NCI-H526 treated with DMSO at 0.1 percent for 48 hours (cell line): ENCODE measurements around the gene ZMYND19.
"Not testable (repeated sequence)": the region's sequence is repeated elsewhere in the genome, so short reads cannot be mapped to it uniquely, and the experiment has no call there.

ENCODE experiments used
- DNase-seq: peaks from one replicate; lab custom pipeline; 2025; lab: John Stamatoyannopoulos, UW

The ZMYND19 gene

DNA sequence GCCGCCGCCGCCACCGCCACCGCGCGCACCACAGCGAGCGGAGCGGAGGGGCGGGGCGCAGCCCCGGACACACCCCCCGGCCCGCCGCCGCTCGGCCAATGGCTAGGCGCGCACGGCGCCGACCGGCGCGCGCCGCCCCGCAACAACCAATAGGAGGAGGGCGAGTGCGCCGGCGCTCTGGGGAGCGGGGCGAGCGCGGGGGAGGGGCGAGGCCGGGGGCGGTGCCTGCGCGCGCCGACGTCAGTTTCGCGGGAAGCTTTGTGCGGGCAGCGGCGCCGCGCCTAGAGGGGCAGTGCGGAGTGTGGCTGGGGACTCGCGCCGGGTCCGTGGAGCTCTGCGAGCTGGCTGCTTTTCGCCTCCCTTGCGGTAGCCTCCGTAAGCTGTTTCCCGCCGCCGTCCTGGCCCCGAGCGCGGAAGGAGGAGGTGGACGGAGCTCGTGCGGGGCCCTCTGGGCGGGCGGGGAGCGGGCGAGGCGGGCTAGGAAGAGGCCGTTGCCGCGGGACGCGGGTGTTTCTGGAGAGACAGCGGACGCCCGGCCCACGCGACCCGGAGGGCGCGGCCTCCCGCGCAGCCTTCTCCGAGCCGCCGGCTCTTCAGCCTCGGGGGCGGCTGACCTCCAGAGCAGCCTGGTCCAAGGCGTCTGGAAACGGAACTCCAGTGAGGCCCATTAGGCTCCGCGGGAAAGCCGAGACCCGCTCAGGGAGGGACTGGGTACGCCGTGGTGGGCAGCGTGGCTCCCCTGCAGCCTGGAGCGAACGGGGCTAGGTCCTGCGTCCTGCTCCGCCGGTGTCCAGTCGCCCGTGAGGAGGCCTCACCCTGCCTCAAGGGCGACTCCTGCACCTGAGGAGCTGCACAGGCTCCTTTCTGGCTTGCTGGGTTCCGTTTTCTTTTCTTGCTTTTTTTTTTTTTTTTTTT, at the start of gene ZMYND19:
Gene ZMYND19 (minus strand): TSS at position 44 of the 915 bp plus-strand sequence. CDS start 249 bp downstream, outside the sequence.
- peak; percentile 53 for DNase-seq

DNA sequence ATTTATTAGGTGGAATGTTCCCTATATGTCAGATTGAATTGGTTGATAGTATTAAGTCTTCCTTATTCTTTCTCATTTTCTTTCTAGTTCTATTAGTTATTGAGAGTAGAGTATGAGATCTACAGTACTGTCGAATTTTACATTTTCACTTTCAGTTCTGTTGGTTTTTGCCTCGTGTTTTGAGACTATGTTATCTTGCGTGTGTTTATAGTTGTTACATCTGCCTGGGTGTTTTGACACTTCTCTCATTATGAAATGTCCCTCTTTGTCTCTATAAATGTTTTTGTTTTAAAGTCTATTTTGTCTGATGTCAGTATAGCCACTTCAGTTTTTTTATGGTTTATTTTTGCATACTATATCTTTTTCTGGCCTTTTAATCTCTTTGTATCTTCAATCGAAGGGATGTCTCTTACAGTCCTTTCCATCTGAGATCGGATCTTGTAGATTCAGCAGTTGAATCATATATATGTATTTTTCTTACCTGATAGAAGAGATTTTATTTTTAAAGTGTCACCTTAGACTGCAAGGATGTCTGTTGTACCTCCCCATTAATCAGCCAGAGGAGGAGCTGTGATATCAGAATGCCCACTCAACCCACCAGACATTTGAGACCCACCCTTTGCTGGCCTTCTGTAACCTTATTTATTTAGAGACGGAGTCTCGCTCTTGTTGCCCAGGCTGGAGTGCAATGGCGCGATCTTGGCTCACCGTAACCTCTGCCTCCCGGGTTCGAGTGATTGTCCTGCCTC, 49.2 kb upstream of the ZMYND19 start:
- no peak for DNase-seq

DNA sequence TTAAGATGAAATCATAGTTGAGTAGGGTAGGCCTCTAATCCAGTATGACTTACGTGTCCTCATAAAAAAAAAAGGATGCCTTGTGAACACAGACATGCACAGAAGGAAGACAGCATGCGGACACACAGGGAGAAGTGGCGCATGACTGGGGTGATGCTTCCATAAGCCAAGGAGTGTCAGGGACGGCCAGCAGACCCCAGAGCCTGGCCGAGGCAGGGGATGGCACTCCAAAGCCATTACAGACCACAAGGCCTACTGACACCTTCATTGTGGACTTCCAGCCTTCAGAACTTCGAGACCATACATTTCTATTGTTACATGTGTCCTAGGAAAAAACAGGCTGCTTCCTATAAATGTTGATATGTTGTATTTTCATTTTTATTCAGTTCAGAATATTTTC, 48.4 kb upstream of the ZMYND19 start:
- DNase-seq = no peak

DNA sequence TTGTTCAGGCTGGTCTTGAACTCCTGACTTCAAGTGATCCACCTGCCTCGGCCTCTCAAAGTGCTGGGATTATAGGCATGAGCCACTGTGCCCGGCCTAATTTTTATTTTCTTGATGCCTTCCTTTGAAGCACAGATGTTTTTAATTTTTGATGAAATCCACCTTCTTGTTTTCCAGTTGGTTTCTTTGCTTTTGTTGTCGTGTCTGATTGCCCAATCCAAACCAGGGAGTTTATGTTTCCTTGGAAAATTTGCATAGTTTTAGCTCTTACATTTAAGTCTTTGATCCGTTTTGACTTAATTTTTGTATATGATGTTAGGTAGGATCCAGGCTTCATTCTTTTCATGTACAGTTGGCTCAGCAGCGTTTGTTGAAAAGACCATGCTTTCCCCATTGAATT, 43.7 kb upstream of the ZMYND19 start:
- no peak for DNase-seq

DNA sequence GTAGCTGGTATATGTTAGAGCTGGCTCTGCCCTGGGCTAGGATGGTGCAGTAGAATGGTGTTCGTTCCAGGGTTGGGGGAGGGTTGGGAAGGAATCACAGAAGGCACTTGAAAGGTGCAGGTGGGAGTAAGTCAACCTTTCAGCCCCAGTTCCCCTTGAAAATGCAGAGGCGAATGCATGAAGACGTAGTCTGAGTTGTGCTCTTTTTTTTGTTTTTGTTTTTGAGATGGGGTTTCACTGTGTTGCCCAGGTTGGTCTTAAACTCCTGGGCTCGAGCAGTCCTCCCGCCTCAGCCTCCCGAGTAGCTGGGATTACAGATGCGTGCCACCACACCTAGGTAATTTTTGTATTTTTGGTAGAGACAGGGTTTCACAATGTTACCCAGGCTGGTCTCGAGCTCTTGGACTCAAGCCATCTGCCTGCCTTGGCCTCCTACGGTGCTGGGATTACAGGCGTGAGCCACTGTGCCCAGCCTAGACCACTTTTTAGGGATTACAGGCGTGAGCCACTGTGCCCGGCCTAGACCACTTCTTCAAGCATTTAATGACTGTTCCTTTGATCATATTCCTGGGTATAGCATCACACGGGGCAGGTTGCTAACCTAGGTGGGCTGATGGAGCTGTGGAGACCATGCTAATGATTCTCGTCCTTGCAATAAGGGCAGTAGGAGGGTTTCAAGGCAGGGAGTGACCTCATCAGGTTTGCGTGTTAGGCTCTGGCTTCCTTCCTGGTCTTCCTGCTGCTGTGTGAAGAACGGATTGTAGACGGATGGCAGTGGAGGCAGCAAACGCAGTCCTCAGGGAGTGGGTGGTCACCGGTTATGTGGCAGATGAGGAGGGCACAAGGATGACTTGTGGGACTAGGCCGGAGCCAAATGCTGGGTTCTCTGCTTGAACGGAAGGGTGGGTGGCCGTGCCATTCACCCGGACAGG, 42.2 kb upstream of the ZMYND19 start:
- DNase-seq = no peak

DNA sequence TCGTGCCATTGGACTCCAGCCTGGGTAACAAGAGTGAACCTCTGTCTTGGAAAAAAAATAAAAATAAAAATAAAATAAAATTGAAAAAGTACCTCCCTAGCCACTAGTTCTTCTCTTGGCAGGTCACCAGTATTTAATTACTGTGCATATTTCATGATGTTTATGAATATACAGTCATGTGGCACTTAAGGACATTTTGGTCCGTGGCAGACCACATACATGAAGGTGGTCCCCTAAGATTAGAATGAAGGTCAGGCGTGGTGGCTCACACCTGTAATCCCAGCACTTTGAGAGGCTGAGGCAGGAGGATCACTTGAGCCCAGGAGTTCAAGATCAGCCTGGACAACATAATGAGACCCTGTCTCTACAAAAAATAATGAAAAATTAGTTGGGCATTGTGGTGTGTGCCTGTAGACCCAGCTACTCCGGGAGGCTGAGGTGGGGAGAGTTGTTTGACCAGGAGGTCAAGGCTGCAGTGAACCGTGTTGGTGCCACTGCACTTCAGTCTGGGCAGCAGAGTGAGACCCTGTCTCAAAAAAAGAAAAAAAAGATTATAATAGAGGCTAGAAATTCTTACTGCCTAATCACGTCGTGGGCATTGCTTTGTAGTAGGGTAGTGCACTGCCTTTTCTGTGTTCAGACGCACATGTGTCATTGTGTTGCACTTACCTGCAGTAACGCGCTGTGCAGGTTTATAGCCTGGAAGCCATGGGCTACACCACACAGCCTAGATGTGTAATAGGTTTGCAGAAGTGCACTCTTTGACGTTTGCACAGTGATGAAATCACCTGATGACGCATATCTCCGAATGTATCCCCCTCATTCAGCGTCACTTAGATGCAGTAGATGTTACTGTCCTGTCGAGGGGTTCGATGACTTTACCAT, 41.3 kb upstream of the ZMYND19 start:
- DNase-seq = no peak

DNA sequence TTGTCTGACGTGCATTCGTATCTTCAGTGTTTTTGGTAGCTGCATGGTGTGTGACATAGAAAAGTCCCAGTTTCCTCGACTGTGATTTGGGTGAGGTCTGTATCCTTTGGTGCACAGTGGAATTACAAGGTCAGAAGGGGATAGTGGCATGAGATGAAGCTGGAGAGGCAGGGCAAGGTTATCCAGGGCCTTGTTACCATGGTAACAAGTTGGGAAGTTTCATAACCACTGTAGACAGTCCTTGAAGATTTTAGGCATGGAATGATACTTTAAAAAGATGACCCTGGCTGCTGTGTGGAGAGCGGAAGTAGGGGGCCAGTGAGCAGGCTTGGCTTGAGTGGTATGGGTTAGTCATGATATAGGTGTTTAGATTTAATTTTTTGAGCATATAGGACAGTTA, 40.4 kb upstream of the ZMYND19 start:
- no peak for DNase-seq

DNA sequence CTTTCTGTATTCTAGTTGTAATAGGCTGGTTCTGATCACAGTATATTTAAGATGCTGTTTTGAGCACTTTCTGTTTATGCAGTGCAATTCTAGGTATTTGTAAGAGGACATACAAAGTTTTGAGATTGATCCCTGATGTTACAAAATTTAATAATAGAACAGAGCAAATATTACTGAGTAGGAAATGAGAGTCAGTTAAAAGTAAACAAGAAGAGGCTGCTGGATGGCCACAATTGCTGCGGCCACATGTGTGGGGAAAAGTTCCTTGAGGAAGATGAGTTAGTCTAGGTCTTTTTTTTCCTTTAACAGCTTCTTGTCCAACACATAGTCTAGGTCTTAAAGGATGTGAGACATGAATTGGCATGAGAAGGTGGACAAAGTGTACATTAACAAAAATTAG, 39.8 kb upstream of the ZMYND19 start:
- DNase-seq = no peak

DNA sequence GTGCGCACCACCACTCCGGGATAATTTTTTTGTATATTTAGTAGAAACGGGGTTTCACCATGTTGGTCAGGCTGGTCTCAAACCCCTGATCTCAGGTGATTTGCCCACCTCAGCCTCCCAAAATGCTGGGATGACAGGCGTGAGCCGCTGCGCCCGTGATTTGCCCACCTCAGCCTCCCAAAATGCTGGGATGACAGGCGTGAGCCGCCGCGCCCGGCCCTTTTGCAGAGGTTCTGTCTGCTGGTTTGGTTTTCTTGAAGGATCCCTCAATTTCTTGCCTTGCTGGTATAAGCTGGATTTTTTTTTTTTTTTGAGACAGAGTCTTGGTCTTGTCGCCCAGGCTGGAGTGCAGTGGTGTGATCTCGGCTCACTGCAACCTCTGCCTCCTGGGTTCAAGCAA, 37.1 kb upstream of the ZMYND19 start:
- DNase-seq = not testable (repeated sequence)

DNA sequence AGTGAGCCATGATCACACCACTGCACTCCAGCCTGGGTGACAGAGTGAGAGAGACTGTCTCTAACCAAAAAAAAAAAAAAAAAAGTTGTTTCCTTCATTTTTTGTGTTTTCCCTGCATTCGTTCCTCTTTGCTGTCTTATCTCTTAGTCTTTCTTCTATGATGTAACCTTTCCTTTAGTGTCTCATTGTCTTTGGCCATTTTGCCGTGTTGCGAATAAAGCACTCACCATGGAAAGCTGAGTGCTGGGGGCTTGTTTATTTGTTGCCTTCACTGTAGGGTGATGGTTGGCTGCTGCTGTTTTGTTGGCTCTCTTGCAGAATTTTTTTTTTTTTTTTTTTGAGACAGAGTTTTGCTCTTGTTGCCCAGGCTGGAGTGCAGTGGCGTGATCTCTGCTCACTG, 36.2 kb upstream of the ZMYND19 start:
- no peak for DNase-seq

DNA sequence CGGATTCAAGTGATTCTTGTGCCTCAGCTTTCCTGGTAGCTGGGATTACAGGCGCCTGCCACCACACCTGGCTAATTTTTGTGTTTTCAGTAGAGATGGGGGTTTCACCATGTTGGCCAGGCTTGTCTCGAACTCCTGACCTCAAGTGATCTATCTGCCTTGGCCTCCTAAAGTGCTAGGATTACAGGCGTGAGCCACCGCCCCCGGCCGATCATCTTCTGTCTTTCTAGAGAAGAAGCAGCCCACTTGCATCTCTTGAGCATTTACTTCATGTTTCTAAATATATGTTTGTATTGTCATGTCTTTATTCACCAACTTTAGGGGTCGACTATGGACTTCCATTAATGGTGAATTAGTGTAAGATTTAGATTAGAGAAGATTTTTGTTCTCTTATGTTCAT, 31.9 kb upstream of the ZMYND19 start:
- not testable (repeated sequence) for DNase-seq

DNA sequence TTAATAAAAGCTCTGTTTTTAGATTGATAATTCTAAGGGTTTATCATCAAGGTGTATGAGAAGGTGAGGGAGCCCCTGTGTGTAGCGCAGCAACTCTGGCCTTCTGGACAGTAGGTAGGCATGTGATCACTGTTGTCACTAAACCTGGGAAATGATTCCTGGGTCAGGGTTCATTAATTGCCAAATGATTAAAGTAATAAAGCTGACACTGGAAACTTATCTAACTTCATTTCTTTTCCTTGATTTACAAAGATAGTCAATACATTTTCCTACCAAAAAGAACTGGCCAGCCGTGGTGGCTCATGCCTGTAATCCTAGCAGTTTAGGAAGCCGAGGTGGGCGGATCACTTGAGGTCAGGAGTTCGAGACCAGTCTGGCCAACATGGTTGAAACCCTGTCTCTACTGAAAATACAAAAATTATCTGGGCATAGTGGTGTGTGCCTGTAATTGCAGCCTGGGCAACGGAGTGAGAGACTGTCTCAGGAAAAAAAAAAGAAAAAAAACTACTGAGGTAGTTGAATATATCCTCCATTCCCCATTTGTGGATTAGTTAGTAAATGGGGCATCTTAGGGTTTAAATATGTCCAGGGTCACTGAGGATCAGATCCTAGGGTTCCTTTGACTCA, 30.9 kb upstream of the ZMYND19 start:
- no peak for DNase-seq

DNA sequence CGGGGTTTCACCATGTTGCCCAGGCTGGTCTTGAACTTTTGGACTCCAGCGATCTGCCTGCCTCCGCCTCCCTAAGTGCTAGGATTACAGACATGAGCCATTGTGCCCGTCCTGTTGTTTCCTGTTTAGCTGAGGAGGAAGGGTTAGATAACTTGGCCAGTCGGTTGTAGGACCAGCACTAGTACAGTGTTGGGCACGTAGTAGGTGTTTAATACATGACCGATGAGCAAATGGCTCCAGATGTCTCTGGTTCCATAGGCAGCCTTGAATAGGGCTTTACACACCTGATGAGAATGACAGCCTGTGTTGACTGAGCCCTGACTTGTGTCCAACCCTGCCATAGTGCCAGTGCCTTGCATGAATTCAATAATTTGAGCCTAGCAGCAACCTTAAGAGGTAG, 30.3 kb upstream of the ZMYND19 start:
- DNase-seq = no peak

DNA sequence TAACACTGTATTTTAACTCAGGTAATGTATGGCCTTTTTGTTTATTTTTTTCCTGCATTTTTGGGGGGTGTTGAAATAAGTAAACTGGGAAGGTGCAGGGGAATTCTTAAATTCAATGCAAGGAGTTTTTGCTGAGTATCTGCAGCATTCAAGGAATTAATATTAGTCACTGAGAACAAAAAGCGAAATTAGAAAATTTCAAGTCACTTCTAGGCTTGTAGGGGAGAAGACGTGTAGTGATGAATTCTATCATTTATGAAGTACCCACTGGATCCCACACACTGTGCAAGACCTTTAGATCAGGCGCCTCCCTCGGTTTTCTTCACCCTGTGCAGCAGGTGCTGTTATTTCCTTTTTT, 29.7 kb upstream of the ZMYND19 start:
- DNase-seq = no peak

DNA sequence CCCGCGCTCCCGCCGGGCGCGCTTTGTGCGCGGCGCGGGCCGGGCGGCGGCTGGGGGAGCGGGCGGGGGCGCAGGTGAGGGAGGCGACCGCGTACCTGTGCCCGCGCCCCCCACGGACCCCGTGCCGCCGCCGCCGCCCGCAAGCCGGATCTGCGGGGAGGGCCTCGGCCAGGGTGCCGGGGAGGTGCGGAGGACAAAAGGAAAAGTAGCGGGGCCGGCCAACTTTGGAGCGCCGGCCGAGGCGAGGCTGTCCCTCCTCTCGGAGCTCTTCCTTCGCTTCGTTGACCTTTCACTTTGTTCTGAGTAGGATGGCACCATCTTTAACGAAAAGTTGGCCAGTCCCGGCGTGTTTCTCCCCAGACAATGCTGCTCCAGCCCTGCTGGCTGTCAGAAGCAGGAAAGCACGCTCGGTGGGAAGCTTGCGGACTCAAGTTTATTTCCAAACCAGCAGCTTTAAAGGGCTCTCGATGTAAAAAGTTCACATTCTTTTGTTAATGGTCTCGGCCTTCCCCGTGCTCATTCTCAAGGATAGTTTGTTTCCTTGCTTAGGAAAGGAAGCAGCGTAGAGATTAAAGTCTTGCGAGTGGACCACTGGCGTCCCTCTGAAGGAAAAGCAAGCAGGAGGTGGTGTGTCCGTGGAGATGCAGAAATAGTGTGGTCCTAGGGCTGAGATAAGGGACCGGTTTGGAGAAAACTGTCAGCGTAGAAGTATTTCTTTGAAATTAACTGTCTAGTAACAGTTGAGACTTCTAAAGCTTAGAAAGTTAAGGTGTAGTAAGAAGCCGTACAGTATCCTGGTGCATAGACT, 29.1 kb upstream of the ZMYND19 start:
- DNase-seq = no peak

DNA sequence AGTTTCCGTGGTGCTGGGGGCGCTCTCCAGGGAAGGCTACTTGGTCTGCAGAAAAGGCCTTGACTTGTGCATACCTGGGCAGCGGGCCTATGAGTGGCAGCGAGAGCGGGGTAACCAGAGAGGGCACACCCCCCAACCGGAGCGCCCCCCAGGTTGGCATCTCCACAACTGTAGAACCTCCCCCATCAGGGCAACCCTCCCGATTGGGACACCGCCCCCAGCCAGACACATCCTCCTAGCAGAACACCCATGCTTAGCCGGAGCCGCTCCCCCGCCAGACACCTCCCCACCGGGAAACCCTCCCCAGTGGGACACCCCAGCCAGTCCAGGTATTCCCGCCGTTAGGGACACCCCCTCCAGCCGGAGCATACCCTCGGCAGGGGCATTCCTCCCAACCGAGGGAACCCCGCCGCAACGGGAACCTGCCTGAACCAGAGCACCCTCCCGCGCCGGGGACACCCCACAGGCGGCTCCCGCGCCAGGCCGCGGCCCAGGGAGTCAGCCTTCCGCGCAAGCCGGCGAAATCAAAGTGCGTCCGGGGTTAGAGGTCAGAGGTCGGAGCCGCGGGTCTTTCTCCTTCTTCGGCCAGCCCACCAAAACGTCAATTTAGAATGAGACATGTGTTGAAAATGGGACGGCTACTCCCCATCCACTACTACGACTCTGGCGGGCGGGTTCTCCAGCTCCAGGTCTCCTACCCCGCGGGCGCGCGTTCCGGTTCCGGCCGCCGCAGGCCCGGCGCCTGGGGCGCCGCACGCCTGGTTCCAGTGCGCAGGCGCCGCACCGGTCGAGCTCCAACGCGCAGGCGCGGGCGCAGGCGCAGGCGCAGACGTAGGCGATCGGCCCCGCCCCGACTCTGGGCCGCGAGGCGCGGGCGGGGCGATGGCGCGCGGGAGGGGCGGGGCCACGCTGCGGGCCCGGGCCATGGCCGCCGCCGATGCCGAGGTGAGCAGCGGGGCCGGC, 28.1 kb upstream of the ZMYND19 start, which contains the start of gene EHMT1:
Gene EHMT1 (plus strand): TSS at position 901 of the 963 bp plus-strand sequence. CDS start 24 bp downstream, at position 925.
- DNase-seq = peak; percentile 43

DNA sequence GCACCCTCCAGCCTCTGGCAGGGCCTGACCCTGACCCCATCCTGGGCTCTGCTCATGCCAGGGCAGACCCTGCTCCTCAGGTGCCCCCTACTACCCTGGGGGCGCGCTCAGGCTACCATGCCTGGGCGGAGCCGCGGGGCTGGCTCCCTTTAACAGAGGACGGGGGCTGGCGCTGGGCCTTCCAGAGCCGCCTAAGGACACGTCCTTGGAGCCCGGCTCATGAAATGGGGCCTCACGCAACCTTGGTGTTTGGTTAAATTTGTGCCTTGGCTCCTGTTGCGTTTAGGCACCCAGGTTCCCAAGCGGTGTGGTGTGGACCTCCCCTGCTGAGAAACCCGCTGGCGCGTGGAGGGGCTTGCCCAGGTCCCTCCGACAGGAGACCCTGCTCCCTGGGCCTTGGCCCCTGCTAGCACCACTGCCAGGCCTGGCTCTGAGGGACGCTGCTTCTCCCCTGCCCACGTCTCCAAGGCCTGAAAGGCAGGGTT, 25.1 kb upstream of the ZMYND19 start:
- DNase-seq = no peak
